Stimulated activated CD4-positive, alpha-beta T cell treated with anti-CD3 and anti-CD28 coated beads, Interleukin-15, amount 100 ng/mL, for 24 hours (primary cell): ENCODE data around the gene COL15A1.

ENCODE experiments used
- DNase-seq: peaks from one replicate; pipeline ENCODE4 v3.0.0-alpha.2; 2020

COL15A1 gene

DNA sequence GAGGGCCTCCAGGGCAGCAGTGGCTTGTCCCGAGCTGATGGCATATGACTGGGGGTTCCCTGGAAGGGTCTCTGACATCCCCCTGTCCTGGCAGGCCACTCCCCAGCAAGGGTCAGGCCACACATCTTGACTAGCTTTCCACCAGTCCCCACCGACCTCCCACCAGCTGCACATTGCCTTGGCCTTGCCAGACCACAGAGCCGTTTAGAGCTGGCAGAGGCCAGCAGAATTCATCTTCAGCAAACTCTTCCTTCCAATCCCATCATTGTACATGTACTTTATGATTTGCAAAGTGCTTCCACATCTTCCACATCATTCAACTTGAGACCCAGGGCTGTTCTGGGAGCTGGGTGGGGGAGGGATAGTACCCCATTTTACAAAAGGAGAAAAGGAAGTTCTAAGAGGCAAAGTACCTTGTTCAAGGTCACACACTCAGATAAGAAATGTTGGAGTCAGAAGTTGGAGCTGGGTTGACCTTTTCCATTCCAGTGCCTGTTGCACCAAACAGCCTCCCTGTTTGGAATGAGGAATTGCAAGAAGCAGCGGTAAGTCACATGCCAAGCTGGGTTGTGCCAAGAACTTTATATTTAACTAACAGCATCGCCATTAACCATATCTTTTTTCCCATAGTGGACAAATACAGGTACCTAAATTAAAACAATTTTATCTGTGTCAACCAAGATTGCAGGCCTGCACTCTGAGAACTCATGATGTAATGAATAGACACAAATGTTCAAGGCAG, 25.8 kb upstream of the COL15A1 start:
- no peak for DNase-seq

- no peak for DNase-seq
Measured at GRCh38 chr9:98921732-98922131, 22.0 kb upstream of the COL15A1 start.

DNA sequence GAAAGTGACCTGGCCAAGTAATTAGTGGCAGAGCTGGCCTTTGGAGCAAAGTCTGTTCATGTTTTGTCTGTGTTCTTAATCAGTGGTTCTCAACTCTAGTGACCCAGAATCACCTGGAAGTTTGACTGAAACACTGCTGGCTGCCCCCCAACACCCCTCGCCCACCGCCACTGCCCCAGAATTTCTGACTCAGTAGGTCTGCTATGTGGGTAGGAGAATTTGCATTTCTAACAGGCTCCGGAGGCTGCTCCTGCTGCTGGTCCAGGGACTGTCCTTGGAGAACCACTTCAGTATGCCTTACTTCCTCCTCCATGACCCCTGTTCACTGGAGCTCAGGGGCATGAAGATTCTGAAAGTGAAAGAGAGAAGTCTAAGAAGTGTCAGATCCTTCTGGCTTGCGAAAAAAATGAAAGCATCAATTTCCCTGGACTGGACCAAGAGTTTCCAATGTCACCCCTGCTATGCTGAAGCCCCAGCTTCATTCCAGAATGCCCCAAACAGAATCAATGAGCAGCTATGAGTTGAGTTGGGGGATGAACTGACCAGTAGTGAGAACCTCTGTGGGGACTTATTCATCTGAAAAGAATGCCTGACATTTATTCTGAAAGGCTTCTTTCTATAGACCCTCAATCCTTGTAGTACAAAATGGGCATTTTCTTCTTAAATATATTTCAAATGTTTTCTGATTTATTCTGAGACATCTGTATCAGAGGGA, 20.8 kb upstream of the COL15A1 start:
- no peak for DNase-seq

GRCh38 chr9:98923451-98924123, 20.1 kb upstream of the COL15A1 start:
- no peak for DNase-seq

GRCh38 chr9:98924946-98925820, 18.5 kb upstream of the COL15A1 start:
- DNase-seq, result no peak

DNA sequence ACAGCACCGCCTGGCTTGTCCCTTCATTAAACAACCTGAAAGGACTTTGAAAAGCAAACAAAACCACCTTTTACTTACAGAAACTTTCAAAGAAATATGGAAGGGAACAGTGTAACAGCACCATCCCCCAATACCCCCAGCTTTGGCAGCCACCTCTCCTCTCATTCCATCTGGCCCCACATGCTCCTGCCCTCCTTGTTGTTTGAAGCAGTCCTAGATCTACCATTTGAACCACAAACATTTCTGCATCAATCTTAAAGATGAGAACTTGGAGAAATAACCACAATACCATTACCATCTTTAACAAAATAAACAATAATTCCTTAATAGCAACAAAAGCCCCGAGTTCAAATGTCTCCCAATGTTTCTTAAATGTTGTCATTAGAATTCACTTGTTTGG, 17.8 kb upstream of the COL15A1 start:
- no peak for DNase-seq

GRCh38 chr9:98927724-98928123, 16.0 kb upstream of the COL15A1 start:
- no peak for DNase-seq

GRCh38 chr9:98929071-98929470, 14.6 kb upstream of the COL15A1 start:
- no peak for DNase-seq

DNA sequence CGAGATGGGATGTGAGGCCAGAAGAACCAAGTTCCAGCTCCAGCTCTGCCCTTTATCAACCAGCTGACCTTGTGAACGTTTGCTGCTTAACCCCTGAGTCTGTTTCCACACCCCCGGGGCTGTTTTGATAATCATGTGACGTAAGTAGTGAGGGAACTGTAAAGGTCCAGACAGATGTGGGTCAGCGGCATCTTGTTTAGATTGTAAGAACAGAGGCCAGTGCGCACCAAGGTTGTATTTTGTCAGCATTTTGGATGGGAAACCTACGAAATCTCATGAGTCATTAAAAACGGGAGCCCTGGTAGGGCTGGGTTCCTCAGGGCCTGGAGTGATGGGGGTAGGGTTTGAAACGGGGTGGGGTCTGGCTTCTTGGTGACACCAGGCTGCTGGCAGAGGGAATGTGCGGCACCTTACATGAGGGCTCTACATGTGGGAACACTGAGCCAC, 13.8 kb upstream of the COL15A1 start:
- DNase-seq, result no peak

DNA sequence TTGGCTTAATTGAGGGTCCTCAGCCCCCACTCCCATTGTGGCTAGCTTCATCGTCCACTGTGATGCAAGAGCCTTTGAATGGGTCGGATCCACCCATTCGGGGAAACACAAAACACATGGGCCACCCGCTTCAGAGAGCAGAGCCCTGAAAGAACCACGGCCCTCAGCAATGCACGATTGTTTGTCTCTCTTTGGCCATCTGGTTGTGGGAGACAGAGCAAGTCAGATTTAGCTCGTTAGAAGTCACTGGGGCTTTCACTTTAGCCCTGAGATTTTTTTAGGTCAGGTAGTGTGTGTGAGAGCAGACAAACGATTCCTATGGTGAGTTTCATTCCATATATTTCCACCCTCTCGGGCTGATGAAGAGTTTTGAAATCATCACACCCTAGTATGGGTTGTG, 12.9 kb upstream of the COL15A1 start:
- no peak for DNase-seq

GRCh38 chr9:98931600-98932389, 11.9 kb upstream of the COL15A1 start:
- no peak for DNase-seq

DNA sequence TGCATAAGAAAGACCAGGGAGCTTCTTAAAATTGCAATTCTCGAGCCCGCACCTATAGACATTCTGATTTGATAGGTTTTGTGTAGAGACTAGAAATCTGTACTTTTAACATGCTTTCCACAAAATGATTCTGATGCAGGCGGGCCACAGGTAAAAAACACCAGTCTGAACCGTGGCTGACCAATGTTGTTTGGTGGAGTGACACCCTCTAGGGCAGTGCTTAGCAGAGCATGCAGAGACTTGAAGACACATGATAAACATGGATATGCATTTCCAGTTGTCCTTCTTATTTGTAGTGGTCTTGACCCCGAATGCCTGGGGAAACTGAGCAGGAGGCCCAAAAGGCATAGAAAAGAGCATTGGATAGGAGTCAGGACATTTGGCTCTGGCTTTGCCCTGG, 10.5 kb upstream of the COL15A1 start:
- DNase-seq, result no peak

DNA sequence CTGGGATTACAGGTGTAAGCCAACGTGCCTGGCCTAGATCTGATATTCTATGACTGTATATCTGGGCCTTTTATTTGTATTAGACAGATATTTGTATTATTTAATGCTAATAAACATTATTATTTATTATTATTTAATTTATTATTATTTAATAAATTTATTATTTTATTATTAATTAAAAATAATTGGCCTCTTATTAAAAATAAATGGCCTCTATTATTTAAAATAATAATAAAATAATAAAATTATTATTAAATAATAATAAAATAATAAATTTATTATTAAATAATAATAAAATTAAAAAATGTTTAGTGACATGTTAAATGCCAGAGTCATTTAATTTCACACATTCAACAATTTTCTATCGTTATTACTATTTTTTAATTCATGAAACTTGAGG, 9.8 kb upstream of the COL15A1 start:
- no peak for DNase-seq

- DNase-seq, result no peak
Measured at GRCh38 chr9:98935071-98935505, 8.6 kb upstream of the COL15A1 start.

DNA sequence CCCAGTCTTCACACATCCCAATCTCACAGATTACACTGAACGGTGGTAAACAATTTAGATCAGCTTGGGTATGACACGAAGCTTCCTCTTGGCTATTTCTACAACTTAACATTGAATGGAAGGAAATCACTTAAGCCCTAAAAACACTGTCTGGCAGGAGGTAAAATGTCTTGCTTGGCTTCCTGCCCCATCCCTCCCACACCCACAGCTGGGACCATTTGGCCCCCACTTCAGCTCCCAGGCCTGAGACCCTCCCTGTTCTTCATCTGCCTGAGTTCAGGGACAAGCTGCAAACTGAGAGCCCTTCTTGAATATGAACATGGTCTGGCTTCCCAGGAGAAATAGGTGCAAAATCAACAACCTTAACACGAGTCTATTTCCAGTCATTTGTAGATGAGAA, 3.4 kb upstream of the COL15A1 start:
- DNase-seq, result no peak

DNA sequence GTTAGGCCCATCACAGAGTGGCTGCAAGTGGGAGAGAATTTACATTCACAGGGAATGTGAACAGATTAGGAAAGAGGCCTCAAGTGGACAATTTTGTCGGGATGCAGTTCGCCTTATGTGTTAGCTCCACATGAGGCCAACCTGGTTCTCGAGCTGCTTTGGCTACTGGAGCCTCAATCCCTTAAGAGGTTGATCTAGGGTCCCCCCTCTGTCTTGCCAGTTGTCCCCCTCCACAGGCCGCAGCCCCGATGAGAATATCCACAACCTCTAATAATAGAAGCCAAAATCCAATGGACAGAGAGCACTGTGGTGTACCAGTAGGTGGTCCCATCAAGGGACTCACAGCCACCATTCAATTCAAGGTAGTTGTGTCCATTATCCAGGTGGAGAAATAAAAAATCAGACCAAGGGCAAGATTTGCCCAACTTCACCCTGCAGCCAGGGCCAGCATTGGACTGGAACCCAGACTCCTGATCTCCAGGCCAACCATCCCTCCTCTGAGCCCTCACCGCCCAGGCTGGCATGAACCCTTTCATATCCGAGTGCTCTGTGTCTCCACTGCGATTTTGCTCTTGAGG, 1.7 kb upstream of the COL15A1 start:
- no peak for DNase-seq

- no peak for DNase-seq
Measured at GRCh38 chr9:98942906-98943681, 613 bp upstream of the COL15A1 start.

GRCh38 chr9:98944057-98944733, 488 bp downstream of the COL15A1 start:
- DNase-seq, result peak; percentile 19

DNA sequence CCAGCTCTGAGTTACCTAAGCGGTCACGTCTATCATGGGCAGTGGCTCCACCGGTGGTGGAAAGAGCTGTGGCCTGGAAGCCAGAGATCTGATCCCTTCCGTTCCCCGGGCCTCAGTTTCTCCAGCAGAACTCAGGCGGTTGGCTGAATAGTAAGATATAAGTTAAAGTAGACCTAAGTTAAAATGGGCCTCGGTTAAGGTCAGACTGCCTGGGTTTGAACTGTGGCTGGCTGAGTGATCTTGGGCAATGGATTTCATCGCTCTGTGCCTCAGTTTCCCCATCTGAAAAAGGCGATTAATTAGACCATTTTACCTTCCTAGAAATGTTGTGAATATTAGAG, 997 bp downstream of the COL15A1 start:
- no peak for DNase-seq

- DNase-seq, result no peak
Measured at GRCh38 chr9:98949565-98949964, 5.9 kb downstream of the COL15A1 start.
